Measurements from ENCODE around the gene DAPL1. TPM values are rescaled to one million over a fixed set of nuclear protein-coding genes. Genes with fewer than 3 reads are reported as not detected.

DAPL1 gene
- total RNA-seq, 1 experiment from 2014 or later = not detected

DNA sequence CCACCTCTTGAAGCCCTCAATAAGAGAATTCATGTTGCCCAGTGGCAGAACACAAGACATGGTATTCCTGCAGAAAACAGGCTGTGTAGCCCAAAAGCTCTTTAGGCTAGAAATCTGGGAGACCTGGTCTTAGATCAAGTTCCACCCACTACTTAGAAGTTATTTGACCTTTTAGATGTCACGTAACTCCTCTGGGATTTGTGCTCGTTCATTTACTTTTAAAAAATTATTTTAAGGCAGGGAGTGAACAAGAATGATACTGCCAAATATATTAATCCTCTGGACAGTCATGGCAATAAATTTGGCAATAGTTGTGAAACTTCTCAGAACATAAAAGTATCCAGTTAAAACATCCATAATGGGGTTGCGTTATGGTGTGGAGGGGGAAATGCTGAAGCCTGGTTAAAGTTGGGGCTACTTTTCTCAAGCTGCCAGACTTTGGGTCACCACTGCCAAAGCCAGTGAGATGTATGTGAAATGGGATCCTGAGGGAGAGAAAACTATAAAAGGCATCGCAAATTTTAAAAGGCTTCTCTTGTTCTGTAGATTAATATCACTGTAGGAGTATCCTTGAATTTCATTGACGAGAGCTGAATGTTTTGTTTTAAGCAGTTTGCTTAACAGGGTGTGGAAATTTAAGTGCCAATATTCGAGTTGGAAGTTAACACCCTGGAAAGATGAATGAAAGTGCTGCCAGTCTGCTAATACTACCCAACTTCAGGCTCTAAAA is 15.8 kb downstream of the DAPL1 start:
- ATAC-seq = no peak

GRCh38 chr2:158815166-158815565 is 20.0 kb downstream of the DAPL1 start:
- H3K4me3 ChIP-seq (ENCODE audit: low read depth in 2 of 2, low read length in 2 of 2) = no peak overlapping the region
- POLR2A ChIA-PET = no interaction called here

More for the DNA sequence above, 15.8 kb downstream of the DAPL1 start:
- intact Hi-C loops (cut with micrococcal nuclease; ENCODE audit: unreplicated experiment) (no loop called here), in situ Hi-C loops (cut with HindIII; ENCODE audit: low pct_unique_long_range_greater_than_20kb, low sequenced_read_pairs) (no loop called here)
- Histone ChIP-seq H3K27ac (ENCODE audit: low read length) (no peak overlapping the region), H3K4me3 (ENCODE audit: low read depth in 2 of 2, low read length in 2 of 2) (no peak overlapping the region), H3K27me3 (ENCODE audit: control insufficient read depth, insufficient read depth, low read length) (peaks cover 42% of the 10 kb centered on the region), H3K4me1 (ENCODE audit: control insufficient read depth, insufficient read depth, low read length) (no peaks in the 10 kb centered on the region), H3K36me3 (ENCODE audit: control insufficient read depth, insufficient read depth, low read length) (no peaks in the 10 kb centered on the region), H3K9me3 (ENCODE audit: control insufficient read depth, insufficient read depth, low read depth, low read length) (no peaks in the 10 kb centered on the region)
- no peak for TF ChIP-seq POLR2AphosphoS5 (IDR thresholded peaks at IDR 0.05; ENCODE audit: low read depth, low read length)
- no peak for TF ChIP-seq SIN3A (IDR thresholded peaks at IDR 0.05; ENCODE audit: borderline replicate concordance, insufficient read depth, low read depth, low read length)
- no peak for TF ChIP-seq TCF7L2 (IDR thresholded peaks at IDR 0.05; ENCODE audit: low read depth, low read length)
- TF ChIP-seq, protein P1, sequence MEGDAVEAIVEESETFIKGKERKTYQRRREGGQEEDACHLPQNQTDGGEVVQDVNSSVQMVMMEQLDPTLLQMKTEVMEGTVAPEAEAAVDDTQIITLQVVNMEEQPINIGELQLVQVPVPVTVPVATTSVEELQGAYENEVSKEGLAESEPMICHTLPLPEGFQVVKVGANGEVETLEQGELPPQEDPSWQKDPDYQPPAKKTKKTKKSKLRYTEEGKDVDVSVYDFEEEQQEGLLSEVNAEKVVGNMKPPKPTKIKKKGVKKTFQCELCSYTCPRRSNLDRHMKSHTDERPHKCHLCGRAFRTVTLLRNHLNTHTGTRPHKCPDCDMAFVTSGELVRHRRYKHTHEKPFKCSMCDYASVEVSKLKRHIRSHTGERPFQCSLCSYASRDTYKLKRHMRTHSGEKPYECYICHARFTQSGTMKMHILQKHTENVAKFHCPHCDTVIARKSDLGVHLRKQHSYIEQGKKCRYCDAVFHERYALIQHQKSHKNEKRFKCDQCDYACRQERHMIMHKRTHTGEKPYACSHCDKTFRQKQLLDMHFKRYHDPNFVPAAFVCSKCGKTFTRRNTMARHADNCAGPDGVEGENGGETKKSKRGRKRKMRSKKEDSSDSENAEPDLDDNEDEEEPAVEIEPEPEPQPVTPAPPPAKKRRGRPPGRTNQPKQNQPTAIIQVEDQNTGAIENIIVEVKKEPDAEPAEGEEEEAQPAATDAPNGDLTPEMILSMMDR (IDR thresholded peaks at IDR 0.05) = no peak
- TF ChIP-seq, protein P2, sequence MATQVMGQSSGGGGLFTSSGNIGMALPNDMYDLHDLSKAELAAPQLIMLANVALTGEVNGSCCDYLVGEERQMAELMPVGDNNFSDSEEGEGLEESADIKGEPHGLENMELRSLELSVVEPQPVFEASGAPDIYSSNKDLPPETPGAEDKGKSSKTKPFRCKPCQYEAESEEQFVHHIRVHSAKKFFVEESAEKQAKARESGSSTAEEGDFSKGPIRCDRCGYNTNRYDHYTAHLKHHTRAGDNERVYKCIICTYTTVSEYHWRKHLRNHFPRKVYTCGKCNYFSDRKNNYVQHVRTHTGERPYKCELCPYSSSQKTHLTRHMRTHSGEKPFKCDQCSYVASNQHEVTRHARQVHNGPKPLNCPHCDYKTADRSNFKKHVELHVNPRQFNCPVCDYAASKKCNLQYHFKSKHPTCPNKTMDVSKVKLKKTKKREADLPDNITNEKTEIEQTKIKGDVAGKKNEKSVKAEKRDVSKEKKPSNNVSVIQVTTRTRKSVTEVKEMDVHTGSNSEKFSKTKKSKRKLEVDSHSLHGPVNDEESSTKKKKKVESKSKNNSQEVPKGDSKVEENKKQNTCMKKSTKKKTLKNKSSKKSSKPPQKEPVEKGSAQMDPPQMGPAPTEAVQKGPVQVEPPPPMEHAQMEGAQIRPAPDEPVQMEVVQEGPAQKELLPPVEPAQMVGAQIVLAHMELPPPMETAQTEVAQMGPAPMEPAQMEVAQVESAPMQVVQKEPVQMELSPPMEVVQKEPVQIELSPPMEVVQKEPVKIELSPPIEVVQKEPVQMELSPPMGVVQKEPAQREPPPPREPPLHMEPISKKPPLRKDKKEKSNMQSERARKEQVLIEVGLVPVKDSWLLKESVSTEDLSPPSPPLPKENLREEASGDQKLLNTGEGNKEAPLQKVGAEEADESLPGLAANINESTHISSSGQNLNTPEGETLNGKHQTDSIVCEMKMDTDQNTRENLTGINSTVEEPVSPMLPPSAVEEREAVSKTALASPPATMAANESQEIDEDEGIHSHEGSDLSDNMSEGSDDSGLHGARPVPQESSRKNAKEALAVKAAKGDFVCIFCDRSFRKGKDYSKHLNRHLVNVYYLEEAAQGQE (IDR thresholded peaks at IDR 0.05; ENCODE audit: insufficient read depth in 1 of 2, low read depth in 2 of 2, low read length in 1 of 2) = no peak
- ChIA-PET CTCF (no interaction called here), POLR2A (interaction anchor here (0.6 kb wide), 1 partner anchor 11 kb away, joined by 11 read pairs; no protein-coding TSS in a partner anchor)
- no TSS peak for BruUV-seq (replicated peaks)
- DNase-seq (ENCODE audit: low read depth, low spot score) = no peak

More at GRCh38 chr2:158815166-158815565, 20.0 kb downstream of the DAPL1 start:
- Histone ChIP-seq H3K4me1 (ENCODE audit: control insufficient read depth, insufficient read depth, low read length) (no peaks in the 10 kb centered on the region), H3K27me3 (ENCODE audit: control insufficient read depth, insufficient read depth, low read length) (peaks cover 38% of the 10 kb centered on the region), H3K9me3 (ENCODE audit: control insufficient read depth, insufficient read depth, low read depth, low read length) (no peaks in the 10 kb centered on the region), H3K36me3 (ENCODE audit: control insufficient read depth, insufficient read depth, low read length) (no peaks in the 10 kb centered on the region), H3K27ac (ENCODE audit: low read length) (no peak overlapping the region)
- no peak for TF ChIP-seq POLR2AphosphoS5 (IDR thresholded peaks at IDR 0.05; ENCODE audit: low read depth, low read length)
- TF ChIP-seq, protein P1 (IDR thresholded peaks at IDR 0.05) = no peak
- no peak for TF ChIP-seq TCF7L2 (IDR thresholded peaks at IDR 0.05; ENCODE audit: low read depth, low read length)
- no peak for TF ChIP-seq SIN3A (IDR thresholded peaks at IDR 0.05; ENCODE audit: borderline replicate concordance, insufficient read depth, low read depth, low read length)
- TF ChIP-seq, protein P2 (IDR thresholded peaks at IDR 0.05; ENCODE audit: insufficient read depth in 1 of 2, low read depth in 2 of 2, low read length in 1 of 2) = no peak
- DNase-seq (ENCODE audit: low read depth, low spot score) (no peak), ATAC-seq (no peak)
- CTCF ChIA-PET = no interaction called here
- in situ Hi-C loops (cut with HindIII; ENCODE audit: low pct_unique_long_range_greater_than_20kb, low sequenced_read_pairs) = no loop called here
- no TSS peak for BruUV-seq (replicated peaks)
- intact Hi-C loops (cut with micrococcal nuclease; ENCODE audit: unreplicated experiment) = no loop called here

Measured in Panc1 (cell line).